ENCODE measurements around the gene SLC35F4.

GRCh38 chr14:57797160-57797559, 68.7 kb downstream of the SLC35F4 start:
- no peak for TF ChIP-seq YY1 (IDR thresholded peaks at IDR 0.05; ENCODE audit: insufficient read depth, insufficient read length)
- TF ChIP-seq ZNF274 (IDR thresholded peaks at IDR 0.05; ENCODE audit: low read depth, low read length), result no peak
- no peak for TF ChIP-seq SUZ12 (IDR thresholded peaks at IDR 0.05; ENCODE audit: extremely low read depth, insufficient read depth, insufficient read length)
